HG02763 (cell line): ENCODE results near the gene ZNF502.

Experiments
- ATAC-seq: cut with Tn5 transposase; IDR thresholded peaks from one replicate; pipeline ENCODE4 v1.9.1; 2021; ENCODE audit warnings: mild to moderate bottlenecking, moderate library complexity; ENCODE audit not compliant: unreplicated experiment

The ZNF502 gene

DNA sequence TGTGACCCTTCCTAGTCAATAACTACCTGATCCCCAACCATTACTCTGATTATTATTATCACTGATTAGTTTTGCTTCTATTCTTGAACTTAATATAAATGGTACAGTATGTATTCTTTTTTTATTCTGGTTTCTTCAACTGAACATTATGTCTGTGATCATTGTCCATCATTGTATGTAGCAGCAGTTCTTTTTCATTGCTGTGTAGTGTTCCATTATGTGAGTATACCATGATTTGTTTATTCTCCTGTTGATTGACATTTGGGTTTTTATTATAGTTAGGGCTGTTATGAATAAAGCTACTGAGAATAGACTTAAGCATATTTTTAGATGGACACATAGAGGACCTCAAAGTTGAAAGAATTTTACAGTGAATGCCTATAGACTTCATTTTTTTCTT, 51.8 kb downstream of the ZNF502 start:
- ATAC-seq, result no peak

- no peak for ATAC-seq
These were observed 59.1 kb downstream of the ZNF502 start for GRCh38 chr3:44771424-44772098.

DNA sequence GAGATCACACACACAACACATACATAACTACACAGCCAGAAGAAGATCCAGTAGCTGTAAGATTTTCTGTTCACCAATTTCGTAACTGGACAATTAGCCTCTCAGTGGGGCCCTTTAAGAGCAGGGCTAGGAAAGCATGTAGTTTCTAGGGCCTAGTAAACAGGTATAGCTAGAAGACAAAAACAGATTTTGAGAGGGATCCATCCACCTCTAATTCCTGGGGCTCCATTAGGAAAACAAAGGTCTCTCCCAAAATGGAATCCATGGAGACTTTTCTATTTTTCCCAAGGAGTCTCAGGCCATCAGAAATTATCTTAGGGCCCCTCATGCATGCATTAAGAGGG, 59.6 kb downstream of the ZNF502 start:
- ATAC-seq, result no peak
